ENCODE data around the gene JARID2.

- TF ChIP-seq GATA2 (IDR thresholded peaks at IDR 0.05; ENCODE audit: low read depth, low read length) = no peak
- TF ChIP-seq GATA3 (IDR thresholded peaks at IDR 0.05; ENCODE audit: low read depth, low read length) = no peak
Observed at GRCh38 chr6:15287670-15288375, 42.0 kb downstream of the JARID2 start.

All from SH-SY5Y (cell line).